HG03095 (cell line): ENCODE data around the gene CEBPG.

ENCODE experiments used
- ATAC-seq: cut with Tn5 transposase; IDR thresholded peaks from one replicate; pipeline ENCODE4 v1.9.1; 2021; ENCODE audit warnings: moderate library complexity; ENCODE audit not compliant: unreplicated experiment

The CEBPG gene

DNA sequence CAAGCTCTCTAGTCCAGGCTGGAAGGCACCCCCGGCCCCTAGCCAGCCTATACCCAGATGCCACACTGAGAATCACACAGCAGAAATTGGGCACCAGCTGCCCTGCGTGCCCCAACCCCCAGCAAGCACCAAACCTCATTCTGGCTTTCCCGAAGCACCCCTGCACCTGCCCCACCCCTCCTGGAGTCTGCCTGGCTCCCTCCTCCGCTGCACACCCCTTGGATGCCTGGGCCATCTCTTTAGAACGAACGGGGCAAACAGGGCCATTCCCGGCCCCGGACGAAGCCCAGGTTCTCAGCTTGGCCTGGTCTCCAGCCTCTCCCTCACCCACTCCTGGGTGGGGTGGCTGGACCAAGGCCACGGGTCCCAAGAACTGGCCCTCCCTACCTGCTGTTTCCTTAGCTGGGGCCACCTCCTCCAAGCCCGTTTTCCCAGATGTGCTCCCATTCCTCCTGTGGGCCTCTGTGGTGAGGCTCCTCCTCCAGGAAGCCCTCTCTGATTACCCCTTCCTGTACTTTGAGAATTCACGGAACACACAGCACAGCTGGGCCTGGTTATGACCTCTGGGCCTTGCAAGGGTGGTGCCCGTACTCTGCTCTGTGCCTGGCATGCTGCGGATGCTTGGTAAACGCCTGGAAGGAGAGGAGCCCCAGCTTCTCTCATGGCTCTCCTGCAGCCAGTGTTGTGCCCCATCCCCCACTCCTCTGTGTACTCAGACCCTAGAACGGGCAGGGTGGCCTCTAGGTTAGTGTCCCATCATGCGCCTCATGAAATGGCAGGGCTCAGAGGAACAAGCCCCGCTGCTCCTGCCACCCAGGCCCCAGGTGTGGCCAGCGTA is 21.4 kb downstream of the CEBPG start:
- ATAC-seq: no peak

DNA sequence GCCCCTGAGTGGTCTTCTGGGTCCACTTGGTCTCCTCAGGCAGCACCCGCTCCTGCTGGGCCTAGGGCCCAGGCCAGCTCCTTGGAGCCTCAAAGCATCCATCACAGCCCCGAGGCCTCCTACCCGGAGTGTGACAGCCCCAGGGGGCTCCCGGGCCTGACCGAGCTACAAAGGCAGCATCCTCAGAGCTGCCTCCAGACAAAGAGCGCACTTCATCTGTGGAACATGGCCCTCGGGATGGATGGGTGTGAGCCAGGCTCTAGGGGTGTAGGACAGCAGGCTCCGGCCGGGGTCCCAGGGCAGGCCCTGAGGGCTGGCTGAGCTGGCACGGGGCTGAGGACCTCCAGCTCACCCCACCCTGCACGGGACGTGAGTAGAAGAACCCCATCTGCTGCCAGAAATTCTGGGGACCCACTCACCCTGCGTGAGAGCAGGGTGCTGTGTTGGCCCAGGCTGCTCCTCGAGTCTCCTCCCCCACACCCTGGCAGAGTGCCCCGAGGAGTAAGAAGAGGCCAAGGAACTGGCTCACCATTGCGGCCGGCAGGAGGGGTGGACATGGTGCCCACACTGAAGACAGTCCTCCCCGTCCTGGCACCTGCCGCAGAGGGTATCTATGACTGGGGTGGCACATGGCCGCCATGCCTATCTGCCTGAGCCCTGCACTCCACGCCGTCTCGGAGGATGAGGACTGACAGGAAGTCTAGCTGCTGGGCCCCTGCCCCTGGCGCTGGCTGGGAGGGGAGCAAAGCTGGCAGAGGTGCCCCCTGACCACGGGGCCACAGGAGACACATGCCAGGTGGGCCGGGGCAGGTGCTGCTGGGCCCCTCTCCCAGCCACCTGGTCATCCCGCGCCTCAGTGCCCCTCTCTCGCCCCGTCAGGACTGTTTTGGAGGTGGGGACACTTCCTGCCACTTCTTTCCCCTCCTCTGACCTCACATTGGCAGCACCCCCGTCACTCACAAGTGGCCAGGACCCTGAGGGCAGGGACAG is 22.3 kb downstream of the CEBPG start:
- ATAC-seq: no peak

DNA sequence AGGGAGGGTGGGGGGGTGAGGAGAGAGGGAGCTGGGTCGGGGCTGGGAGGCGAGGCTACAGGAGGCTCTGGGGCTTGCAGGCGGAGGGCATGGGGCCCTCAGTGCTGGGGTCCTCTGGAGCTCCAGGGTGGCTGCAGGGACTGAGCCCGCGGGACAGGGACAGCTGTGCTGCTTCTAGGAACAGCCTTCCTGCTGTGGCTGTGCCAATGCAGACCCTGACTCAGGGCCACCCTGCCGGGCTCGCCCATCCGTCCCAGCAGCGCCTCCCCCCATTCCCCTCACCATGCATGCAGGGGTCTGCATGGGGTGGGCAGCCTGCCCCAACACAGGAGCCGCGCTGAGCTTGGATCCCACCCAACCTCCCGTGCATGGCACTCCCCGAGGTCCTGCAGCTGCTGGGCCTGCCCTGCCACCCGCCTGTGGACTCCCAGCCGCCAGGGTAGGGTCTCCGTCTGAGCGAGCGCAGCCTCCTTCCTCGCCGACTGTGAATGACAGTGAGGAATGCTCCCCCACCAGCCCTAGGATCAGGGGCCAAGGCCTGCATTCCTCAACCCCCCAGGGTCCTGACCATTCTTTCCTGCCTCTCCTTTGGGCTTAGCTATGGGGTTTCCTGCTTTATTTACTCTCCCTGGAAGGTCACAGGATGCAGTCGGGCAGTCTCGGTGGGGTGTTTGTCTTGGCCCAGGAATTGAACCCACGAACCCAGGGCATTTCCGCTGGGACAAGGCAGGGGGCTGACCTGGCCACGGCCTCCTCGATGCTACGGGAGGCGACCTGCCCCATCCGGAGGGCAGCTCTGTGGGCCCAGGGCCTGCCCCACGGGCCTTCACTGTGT is 23.4 kb downstream of the CEBPG start:
- ATAC-seq: no peak

DNA sequence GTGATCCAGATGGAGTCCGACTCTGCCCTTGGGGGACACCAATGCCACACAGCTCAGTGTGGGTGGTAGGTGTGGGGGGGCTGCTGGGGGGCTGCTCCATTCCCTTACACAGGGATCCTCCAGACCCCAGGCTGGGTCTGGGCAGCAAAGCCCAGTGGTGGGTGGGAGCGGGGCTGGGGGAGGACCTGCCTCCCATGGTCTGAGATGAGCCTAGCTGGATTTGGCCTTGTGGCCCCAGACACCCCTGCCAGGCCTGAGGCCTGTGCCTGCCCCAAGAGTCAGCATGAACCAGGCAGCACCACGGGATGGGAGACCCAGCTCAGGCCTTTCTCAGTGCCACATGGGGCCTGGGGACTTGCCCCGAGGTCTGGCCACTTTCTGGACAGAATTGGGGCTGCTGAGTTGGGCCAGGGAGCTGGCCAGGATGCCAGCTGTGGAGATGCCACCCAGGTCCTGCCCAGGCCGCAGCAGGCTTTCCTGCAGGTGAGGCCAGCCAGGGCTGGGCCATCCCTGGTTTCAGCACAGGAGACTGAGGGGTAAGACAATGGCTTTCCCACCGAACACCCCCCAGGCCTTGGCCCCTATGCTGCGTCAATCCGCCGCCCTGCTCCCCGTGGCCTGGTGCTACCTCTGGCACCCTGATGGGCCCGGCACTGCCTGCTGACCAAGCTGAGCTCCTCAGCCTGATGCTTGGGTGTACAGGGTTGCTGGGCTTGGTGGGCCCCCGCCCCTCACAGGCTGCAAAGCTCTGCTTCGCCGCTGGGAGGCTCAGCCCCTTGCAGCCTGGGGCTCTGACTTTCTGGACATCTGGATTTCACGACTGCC is 24.2 kb downstream of the CEBPG start:
- ATAC-seq: no peak

DNA sequence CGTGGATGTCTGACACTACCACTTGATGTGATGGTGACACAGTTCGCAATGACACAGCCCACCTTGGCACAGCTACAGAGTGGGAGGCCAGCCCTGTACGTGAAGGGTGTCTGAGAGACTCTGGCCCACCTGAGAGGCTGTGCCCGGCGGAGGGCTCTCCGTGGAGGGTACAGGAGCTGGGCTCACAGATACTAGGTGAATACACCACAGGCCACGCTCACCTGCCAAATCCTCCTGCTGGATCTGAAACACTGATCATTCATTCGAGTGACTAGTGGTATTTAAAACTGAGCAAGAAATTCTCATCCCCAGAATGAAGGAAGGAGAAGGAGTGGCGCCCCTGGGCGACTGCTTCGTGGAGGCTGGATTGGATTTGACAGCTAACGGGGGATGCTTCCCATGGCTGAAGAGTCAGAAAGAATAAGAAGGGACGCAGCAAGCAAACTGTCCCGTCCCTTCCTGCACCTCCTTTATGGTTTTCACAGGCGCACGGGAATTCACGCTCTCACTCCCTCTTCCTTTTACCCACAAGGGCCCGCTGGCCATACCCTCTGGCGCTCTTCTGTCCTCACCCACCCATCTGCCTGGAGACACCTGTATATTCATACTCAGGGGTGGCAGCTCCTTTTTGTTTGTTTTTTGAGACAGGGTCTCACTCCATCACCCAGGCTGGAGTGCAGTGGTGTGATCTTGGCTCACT is 25.0 kb downstream of the CEBPG start:
- no peak for ATAC-seq

DNA sequence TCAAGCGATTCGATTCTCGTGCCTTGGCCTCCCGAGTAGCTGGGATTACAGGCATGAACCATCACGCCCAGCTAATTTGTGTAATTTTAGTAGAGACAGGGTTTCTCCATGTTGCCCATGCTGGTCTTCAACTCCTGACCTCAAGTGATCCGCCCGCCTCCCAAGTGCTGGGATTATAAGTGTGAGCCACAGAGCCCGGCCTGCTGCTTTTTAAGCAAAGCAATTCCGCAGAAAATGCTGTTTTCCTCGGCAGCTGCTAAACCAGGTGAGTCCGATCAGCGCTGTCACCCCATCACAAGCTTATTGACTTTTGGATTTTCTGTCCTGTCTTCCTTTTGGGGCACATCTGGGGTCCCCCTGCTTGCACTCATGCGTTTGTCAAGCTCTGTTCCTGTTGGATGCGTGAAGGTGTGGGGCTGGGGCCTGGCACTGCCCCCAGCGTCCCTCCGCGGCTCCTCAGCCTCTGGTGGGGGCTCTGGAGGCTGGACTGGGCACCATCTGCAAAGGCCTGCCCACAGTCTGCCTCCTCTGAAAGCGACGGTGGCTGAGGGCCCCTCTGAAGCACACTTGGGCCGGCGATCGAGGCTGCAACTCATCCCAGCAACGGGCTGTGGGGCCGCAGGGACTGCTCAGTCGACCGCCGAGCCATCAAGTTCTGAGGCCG is 25.7 kb downstream of the CEBPG start:
- ATAC-seq: no peak

DNA sequence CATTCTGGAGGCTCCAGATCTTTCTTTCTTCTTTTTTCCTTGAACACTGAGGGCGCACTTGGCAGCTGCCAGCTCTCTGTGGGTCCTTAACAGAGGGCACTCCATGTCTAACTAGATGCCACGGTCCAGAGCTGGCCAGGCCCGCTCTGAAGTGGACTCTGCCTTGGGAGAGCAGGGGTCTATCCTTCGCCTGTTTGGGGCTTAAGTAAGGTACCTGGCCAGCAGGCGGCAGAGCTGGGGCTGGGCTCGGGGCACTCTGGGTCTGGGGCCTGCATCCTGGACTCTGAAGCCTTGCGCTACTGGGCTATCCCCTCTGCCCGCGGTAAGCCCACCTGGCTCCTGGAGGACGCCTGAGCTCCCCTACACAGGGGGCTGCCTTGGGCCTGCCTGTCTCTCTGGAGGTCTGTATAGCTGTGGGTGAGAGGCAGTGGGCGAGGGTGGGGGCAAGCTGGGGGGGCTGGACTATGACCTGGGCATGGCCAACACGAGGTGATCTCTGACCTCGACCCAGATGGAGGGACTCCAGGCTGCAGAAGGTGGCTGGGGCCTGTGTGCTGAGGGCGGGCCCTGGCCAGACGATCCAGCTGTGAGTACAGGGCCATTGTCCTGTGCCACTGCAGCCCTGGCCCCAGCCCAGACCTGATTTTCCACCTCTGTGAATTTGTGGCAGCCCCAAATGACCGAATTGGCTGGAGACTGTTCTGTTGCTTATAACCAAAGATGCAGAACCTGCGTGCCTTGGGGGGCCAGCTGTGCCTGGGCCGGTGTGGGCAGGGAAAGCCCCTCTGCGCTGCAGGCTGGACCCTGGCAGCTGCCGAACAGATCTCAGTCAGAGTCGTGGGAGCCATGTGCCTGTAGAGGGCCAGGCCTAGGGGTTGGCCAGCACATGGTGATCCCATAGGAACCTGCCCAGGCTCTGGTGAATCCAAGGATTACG is 26.5 kb downstream of the CEBPG start:
- ATAC-seq: no peak

DNA sequence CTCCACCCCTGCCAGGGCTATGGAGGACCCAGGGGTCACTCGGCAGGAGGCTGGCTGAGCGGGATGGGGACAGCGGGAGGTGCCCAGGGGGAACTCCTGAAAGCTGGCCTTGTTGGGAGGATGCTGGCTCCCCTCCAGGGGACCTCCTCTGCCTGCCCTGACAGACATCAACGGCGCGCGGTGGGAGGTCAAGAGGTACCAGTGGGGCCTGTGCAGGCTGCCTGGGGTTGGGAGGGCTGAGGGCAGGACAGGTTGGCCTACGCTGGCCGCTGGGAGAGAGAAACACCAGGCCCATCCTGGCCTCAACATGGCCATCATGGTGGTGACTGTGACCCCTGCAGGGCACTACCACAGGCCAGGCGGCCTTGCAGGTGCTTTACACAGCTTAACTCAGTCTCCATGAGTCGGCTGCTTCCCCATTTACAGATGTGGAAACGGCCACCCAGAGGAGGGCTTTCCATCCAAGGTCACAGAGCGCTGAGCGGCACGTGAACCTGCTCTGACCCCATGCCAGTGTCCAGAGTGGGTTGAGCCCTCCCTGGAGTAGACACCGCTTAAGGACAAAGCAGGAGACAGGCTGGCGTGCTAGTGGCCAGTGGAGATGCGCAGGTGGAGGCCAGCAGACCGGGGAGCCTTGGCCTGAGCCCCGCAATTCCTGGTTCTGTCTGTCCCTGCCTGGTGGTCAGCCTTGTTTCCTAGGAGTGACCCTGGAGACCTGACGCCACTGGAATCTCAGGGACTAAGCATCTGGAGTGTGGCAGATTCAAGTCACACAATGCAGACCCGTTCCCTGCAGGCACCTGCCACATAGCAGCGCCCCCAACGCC is 27.6 kb downstream of the CEBPG start:
- no peak for ATAC-seq

DNA sequence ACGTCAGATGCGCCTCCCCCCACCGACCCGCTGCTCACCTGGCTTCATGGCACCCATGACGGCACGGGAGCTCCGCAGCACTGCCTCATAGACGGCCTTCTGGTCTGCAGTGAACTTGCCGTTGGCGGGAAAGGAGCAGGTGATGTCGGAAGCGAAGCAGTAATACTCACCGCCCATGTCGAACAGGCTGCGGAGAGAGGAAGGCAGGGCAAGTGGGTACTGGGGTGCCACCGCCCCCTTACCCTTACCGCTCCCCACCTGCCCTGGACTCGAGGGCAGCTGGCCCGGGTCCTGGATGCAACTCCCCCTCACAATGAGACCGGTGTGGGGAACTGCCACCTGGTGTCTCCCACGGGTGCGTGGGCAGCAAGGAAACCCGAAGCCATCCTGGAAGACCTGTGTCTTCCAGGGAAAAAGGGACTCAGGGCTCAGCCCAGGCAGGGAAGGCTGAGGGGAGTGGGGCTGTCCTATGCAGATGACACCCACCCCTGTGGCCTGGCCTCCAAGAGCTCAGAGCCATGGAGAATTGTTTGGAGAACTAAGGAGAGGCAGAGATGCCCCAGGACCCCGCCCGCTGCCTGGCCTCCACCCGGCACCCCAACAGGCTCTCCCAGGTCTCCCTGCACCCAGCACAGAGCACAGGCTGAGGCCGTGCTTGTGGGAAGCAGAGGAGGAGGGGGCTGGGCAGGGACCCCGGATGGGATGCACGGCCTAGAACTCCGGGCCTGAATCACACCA is 28.3 kb downstream of the CEBPG start:
- no peak for ATAC-seq

DNA sequence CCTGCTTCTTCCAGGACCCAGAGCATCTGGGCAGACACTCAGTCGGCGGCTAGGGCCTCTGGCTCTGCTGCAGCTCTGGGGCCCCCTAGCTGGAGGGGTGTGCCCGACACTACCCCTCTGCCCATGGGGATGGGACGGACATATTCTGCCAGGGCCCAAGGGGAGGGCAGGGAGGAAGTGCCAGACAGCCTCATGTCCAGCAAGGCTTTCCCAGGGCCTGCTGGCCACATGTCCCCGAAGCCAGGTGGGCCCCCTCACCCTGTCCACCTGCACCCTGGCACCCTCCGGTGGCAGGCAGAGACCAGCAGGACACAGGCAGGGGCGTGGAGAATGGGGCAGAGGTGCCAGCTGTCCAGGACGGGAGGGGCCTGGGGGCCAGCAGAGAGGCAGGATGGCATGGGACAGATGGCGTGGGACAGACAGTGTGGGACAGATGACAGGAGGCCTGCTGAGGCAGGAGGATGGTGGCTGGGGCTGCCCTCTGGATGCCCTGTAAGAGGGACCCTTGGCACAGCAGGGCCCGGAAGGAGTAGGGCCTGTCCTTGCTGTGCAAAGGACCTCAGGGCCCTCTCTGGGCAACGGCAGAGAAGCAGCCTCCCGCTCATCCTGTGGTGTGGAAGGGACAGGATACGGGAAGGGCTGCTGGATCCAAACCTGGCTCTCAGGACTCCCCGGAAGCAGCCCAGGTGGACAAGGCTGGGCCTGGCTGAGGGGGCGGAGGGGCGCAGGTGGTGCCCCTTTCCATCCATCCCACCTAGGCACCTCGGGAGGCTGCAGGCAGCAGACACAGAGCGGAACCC is 29.1 kb downstream of the CEBPG start:
- no peak for ATAC-seq

DNA sequence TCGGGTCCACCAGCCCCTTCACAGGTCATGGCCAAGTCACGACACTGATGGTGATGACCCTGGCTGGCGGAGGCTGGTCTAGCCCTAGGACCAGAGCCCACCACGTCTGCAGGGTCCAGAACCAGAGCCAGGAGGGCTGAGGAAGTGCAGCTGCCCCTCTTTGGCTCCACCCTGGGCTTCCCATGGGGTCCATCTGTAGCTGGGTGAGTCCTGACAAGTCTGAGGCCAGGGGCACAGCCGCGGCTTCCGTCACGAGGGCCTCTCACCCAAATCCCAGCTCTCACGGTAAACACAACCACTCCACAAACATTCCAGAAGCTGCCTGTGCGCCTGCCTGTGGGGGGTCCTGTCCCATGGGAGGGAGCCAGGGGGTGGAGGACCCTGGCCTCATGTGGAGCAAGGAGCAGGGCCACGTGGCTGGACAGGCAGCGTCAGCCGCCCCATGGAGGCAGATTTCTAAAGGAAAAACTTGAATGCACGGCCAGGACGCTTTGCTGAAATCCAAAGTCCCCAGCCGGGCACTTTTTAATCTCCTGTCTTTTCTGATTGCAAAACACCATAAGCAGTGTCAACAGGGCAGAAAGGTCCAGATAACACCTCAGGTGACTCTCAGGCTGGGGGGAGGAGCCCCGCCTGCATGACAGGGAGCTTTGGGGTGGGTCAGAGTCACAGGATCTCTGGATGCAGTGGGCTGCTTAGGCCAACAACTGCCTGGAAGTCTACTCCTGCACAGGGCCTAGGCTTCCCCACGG is 29.9 kb downstream of the CEBPG start:
- ATAC-seq: no peak

DNA sequence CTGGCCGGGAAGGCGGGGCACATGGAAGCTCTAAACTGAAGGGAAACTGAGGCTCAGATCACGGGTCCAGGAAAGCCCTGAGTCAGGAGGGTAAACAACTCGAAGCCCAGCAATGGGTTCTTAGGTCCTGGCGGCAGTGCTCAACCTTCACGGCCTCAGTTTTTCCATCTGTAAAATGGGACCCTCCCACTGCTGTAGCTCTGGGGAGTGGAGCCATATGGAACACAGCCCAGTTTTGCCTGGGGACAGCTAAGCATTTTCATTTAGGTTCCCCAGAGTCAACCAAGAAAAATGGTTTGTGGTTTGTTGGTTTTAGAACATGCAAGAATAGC is 30.4 kb downstream of the CEBPG start:
- ATAC-seq: no peak

DNA sequence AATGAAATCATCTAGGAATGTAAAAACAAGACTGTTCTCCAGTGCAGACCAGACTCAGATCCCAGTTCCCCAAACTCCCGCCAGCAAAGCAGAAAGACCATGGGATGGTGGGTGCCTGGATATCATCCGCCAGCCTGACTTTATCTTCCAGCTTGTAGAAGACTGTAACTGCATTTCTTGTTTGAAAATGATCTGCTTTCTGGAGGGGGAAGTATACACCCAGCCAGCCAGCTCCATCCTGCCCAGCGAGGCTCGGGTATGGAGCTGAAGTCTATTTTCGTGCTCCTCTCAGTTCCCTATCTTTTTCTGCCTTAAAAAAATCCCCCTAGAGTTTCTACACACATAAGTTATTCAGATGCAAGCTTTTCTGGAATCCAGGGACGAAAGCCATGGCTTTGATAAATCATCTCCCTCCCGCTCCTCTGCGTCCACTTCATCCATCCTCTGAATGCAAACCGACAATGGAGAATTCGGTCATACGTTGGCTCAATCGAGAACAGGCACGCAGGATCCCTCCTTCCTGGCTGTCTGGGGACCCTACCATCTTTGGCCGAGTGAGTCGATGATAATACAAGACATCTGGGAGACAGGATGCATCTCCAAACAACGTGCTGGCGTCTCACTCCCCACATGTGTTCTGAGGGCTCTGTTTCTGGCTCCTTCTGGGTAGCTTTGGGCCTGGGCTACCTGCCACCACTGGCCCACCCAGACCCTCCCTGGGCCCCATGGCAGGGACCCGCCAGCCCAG is 31.2 kb downstream of the CEBPG start:
- no peak for ATAC-seq

DNA sequence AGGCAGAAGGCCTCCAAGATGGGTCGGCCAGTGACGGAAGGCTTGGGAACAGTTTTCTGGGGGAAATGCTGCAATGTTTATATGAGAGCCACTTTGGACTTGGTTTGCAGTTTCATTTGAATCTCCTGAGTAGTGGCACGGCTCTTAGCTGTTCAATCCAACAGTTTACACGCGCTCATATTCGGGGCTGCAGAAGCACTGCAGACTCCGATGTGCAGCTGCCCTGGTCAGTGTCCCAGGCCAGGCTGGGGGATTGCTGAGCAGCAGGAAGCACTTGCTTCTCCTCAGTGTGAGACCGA is 31.7 kb downstream of the CEBPG start:
- no peak for ATAC-seq
